Bronchial epithelial cell (primary cell): ENCODE measurements around the gene BIRC6. TPM values are rescaled to one million over a fixed set of nuclear protein-coding genes. Genes with fewer than 3 reads are reported as not detected.

Source experiments
- DNase-seq: peaks from one replicate; pipeline ENCODE4 v3.0.0-alpha.2; 2010; ENCODE audit warnings: low read depth
- FAIRE-seq: peaks from 2 replicates; lab custom pipeline; 2011; peaks lifted over from hg19 to GRCh38; lab: Jason Lieb, UNC
- H3K27me3 ChIP-seq: 2 replicates; pipeline ENCODE4 v1.5.1; 2011; ENCODE audit warnings: low read length; ENCODE audit not compliant: control insufficient read depth, insufficient read depth
- H3K36me3 ChIP-seq: 2 replicates; pipeline ENCODE4 v1.5.1; 2011; ENCODE audit warnings: low read length; ENCODE audit not compliant: control insufficient read depth, insufficient read depth
- H3K4me3 ChIP-seq: 2 replicates; pipeline ENCODE4 v1.5.1; 2011; ENCODE audit warnings: mild to moderate bottlenecking, low read depth, low read length, control low read depth
- CTCF ChIP-seq: IDR thresholded peaks from 2 replicates; pipeline ENCODE4 v1.5.1; 2011; ENCODE audit warnings: mild to moderate bottlenecking, moderate library complexity, low read length, control low read depth, inconsistent platforms; ENCODE audit not compliant: insufficient read depth, severe bottlenecking
- total RNA-seq: library from RNA; depleted of rRNA; stranded (reverse); fragments of >200 nt; gene quantifications from 2 replicates; pipeline ENCODE4 v1.2.1, GENCODE V29; 2014

The BIRC6 gene
- total RNA-seq, 1 donor from 2014 or later, result 119 TPM

GRCh38 chr2:32553829-32554432, 197.1 kb downstream of the BIRC6 start:
- Histone ChIP-seq H3K27me3 (no peaks in the 10 kb centered on the region), H3K36me3 (peaks cover 1% of the 10 kb centered on the region), H3K4me3 (no peak overlapping the region)
- DNase-seq, result peak; percentile 44
- no peak for FAIRE-seq
- TF ChIP-seq CTCF, result peak; percentile 24

- no peak overlapping the region for H3K4me3 ChIP-seq
- H3K36me3 ChIP-seq, result peaks cover 2% of the 10 kb centered on the region
- H3K27me3 ChIP-seq, result no peaks in the 10 kb centered on the region
- DNase-seq (no peak), FAIRE-seq (no peak)
- TF ChIP-seq CTCF, result no peak
Observed at GRCh38 chr2:32558492-32558891, 201.7 kb downstream of the BIRC6 start.

GRCh38 chr2:32559136-32559535, 202.3 kb downstream of the BIRC6 start:
- Histone ChIP-seq H3K4me3 (no peak overlapping the region), H3K27me3 (no peaks in the 10 kb centered on the region), H3K36me3 (peaks cover 2% of the 10 kb centered on the region)
- no peak for TF ChIP-seq CTCF
- no peak for DNase-seq
- FAIRE-seq, result peak; percentile 23

- DNase-seq (no peak), FAIRE-seq (no peak)
- TF ChIP-seq CTCF, result no peak
- Histone ChIP-seq H3K36me3 (peaks cover 5% of the 10 kb centered on the region), H3K27me3 (no peaks in the 10 kb centered on the region), H3K4me3 (no peak overlapping the region)
Observed at GRCh38 chr2:32562906-32563305, 206.1 kb downstream of the BIRC6 start.

- TF ChIP-seq CTCF, result no peak
- H3K4me3 ChIP-seq, result no peak overlapping the region
- H3K27me3 ChIP-seq, result no peaks in the 10 kb centered on the region
- FAIRE-seq, result no peak
- DNase-seq, result no peak
- H3K36me3 ChIP-seq, result peaks cover 3% of the 10 kb centered on the region
Observed at GRCh38 chr2:32564417-32565035, 207.7 kb downstream of the BIRC6 start.
